ENCODE data around the gene ZNF582. TPM values are rescaled to one million over a fixed set of nuclear protein-coding genes. Genes with fewer than 3 reads are reported as not detected.

Gene ZNF582
- total RNA-seq, 1 donor from 2014 or later, result 1.1 TPM

DNA sequence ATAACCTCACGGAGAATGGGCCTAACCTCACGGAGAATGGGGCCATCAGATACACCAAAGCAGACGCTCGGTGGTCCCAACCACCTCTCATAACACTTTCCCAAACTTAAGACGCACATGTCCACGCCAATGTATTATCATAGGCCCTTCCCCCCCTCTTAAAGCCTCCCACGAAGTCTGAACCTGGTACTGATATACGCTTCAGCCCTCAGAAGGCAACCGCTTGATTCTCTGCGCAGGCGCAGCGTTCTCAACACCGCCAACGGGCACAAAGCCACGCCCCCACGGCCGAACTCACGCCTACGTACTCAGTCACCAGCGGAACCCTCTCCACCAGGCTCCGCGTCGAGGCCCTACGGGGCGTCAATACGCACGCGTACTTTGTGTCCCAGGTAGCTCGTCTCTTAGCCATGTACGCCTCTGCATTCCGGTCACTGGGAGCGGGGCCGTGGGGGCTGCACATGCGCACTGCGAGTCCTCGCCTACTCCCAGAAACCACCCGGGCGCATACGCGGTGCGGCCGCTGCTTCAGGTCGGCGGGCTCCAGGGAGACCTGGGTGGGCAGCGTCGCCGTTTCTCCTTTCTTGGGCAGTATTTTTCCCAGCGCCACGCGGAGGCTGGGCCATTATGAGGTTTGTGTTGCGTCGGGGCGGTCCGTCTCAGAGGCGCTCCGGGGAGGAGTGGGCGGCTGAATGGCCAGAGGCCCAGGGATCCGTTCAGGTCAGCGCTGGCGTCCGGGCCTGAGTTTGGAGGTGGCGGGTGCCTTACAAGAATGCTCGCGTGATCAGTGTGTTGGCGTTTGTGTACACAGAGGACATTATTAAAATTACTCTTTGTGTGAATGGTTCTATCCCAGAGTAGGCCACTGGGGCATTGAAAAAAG lies 25.3 kb downstream of the ZNF582 start:
- peak; percentile 93 for DNase-seq (ENCODE audit: low read depth)
- H3K4me3 ChIP-seq (ENCODE audit: low read depth, low read length), result peak overlapping the region; percentile 79
- TF ChIP-seq, protein P1, sequence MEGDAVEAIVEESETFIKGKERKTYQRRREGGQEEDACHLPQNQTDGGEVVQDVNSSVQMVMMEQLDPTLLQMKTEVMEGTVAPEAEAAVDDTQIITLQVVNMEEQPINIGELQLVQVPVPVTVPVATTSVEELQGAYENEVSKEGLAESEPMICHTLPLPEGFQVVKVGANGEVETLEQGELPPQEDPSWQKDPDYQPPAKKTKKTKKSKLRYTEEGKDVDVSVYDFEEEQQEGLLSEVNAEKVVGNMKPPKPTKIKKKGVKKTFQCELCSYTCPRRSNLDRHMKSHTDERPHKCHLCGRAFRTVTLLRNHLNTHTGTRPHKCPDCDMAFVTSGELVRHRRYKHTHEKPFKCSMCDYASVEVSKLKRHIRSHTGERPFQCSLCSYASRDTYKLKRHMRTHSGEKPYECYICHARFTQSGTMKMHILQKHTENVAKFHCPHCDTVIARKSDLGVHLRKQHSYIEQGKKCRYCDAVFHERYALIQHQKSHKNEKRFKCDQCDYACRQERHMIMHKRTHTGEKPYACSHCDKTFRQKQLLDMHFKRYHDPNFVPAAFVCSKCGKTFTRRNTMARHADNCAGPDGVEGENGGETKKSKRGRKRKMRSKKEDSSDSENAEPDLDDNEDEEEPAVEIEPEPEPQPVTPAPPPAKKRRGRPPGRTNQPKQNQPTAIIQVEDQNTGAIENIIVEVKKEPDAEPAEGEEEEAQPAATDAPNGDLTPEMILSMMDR (IDR thresholded peaks at IDR 0.05; ENCODE audit: insufficient read depth, low read length, severe bottlenecking), result no peak
- no peaks in the 10 kb centered on the region for H3K27me3 ChIP-seq (ENCODE audit: control insufficient read depth, insufficient read depth, low read length)
- peak; percentile 50 for FAIRE-seq
- no peaks in the 10 kb centered on the region for H3K36me3 ChIP-seq (ENCODE audit: control insufficient read depth, insufficient read depth, low read length)

DNA sequence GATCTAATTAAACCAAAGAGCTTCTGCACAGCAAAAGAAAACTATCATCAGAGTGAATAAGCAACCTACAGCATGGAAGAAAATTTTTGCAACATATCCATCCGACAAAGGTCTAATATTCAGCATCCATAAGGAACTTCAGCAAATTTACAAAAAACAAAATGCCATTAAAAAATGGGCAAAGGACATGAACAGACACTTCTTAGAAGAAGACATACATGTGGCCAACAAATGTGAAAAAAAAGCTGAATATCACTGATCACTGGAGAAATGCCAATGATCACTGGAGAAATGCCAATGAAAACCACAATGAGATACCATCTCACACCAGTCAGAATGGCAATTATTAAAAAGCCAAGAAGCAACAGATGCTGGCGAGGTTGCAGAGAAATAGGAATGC lies 32.5 kb downstream of the ZNF582 start:
- DNase-seq (ENCODE audit: low read depth), result no peak
- TF ChIP-seq, protein P1 (IDR thresholded peaks at IDR 0.05; ENCODE audit: insufficient read depth, low read length, severe bottlenecking), result no peak
- H3K4me3 ChIP-seq (ENCODE audit: low read depth, low read length), result no peak overlapping the region
- FAIRE-seq, result no peak
- H3K27me3 ChIP-seq (ENCODE audit: control insufficient read depth, insufficient read depth, low read length), result no peaks in the 10 kb centered on the region
- no peaks in the 10 kb centered on the region for H3K36me3 ChIP-seq (ENCODE audit: control insufficient read depth, insufficient read depth, low read length)

DNA sequence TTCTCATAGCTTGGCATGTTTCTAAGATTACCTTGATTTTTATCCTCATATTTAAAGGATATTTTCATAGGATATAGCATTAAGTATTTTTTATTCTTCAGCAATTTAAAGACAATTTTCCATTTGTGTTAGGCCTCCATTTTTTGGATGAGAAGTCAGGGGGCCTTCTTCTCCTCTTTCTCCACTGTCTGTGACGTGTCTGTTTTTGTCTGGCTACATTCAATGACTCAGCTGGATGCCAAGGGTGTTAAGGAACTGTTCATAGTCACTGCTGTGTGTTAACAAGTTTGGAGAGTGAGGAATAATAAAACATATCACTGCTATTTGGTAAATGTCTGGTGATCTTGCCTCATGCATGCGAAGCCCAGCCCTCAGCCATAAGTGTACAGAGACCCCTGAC lies 36.4 kb downstream of the ZNF582 start:
- DNase-seq (ENCODE audit: low read depth) (peak; percentile 5), FAIRE-seq (no peak)
- Histone ChIP-seq H3K27me3 (ENCODE audit: control insufficient read depth, insufficient read depth, low read length) (no peaks in the 10 kb centered on the region), H3K4me3 (ENCODE audit: low read depth, low read length) (no peak overlapping the region), H3K36me3 (ENCODE audit: control insufficient read depth, insufficient read depth, low read length) (no peaks in the 10 kb centered on the region)
- TF ChIP-seq, protein P1 (IDR thresholded peaks at IDR 0.05; ENCODE audit: insufficient read depth, low read length, severe bottlenecking), result no peak

DNA sequence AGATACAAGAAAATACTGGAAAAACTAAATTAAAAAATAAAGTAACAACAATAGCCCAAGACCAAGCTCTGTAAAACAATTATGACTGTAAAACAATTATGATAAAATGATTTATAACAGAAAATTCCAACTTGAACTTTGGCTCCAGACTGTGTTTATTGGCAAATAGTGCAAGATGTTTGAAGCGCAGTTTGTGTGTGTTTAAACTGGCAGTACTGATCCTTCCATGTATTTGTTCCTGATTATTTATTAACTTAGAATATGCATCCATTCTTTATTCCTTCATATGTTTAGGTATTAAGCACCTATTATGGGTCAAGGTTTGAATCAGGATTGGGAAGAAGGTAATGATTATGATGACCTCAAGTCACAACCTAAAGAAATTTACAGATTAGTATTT lies 37.8 kb downstream of the ZNF582 start:
- no peak for FAIRE-seq
- DNase-seq (ENCODE audit: low read depth), result no peak
- TF ChIP-seq, protein P1 (IDR thresholded peaks at IDR 0.05; ENCODE audit: insufficient read depth, low read length, severe bottlenecking), result no peak
- Histone ChIP-seq H3K36me3 (ENCODE audit: control insufficient read depth, insufficient read depth, low read length) (no peaks in the 10 kb centered on the region), H3K27me3 (ENCODE audit: control insufficient read depth, insufficient read depth, low read length) (no peaks in the 10 kb centered on the region), H3K4me3 (ENCODE audit: low read depth, low read length) (no peak overlapping the region)

DNA sequence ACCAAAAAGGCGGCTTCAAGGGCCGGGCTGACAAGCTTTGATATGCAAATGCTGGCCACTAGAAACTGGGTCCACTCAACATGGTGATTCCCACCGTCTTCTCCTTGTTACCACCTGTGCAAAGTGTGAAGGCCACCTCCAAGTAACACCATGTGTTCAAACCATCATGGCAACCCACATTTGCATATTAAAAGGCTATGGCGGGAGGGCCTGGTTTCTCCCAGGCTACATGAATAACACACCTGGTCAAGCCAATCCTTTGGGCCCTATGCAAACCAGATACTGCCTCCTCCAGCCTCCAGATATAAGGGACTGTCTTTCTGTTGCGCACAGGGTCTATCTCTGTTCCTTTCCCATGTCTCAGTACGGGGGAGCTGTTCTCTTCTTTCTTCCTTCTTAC lies 42.1 kb downstream of the ZNF582 start:
- Histone ChIP-seq H3K4me3 (ENCODE audit: low read depth, low read length) (no peak overlapping the region), H3K27me3 (ENCODE audit: control insufficient read depth, insufficient read depth, low read length) (no peaks in the 10 kb centered on the region), H3K36me3 (ENCODE audit: control insufficient read depth, insufficient read depth, low read length) (no peaks in the 10 kb centered on the region)
- FAIRE-seq (no peak), DNase-seq (ENCODE audit: low read depth) (no peak)
- TF ChIP-seq, protein P1 (IDR thresholded peaks at IDR 0.05; ENCODE audit: insufficient read depth, low read length, severe bottlenecking), result no peak
